ENCODE results near the gene NME5.

Gene NME5

GRCh38 chr5:138180841-138181240 is 41.6 kb upstream of the NME5 start:
- DNase-seq (ENCODE audit: low spot score), result no peak
- Histone ChIP-seq H3K79me1 (ENCODE audit: low read depth, low read length) (peaks cover 2% of the 10 kb centered on the region), H3K9me3 (replicated peaks in 1 of 2; ENCODE audit: control insufficient read depth in 2 of 2, insufficient read depth in 1 of 2, low read depth in 1 of 2, low read length in 2 of 2) (no peaks in the 10 kb centered on the region), H3K27me3 (ENCODE audit: control insufficient read depth in 3 of 3, insufficient read depth in 3 of 3, low read depth in 1 of 3, low read length in 3 of 3) (no peaks in the 10 kb centered on the region), H2AFZ (ENCODE audit: low read length) (no peak overlapping the region), H3K36me3 (replicated peaks in 1 of 2; ENCODE audit: control insufficient read depth in 2 of 2, insufficient read depth in 2 of 2, low read length in 2 of 2) (peaks cover 42 to 66% of the 10 kb centered on the region in 2 donors), H3K9ac (ENCODE audit: low read depth, low read length, poor library complexity) (no peak overlapping the region), H2BK12ac (ENCODE audit: low read length) (no peak overlapping the region), H2AK5ac (ENCODE audit: low read depth, low read length) (no peak overlapping the region), H2BK5ac (ENCODE audit: low read length) (no peak overlapping the region), H3K4me3 (ENCODE audit: low read length in 2 of 2) (no peak overlapping the region), H3K4me1 (ENCODE audit: control insufficient read depth in 2 of 2, insufficient read depth in 1 of 2, low read depth in 1 of 2, low read length in 2 of 2) (peaks cover 0 to 2% of the 10 kb centered on the region in 2 donors), H3K18ac (ENCODE audit: low read length) (no peak overlapping the region), H4K91ac (ENCODE audit: low read depth, low read length, poor library complexity) (no peak overlapping the region), H3K27ac (replicated peaks; ENCODE audit: low read length) (no peak overlapping the region), H3K4ac (ENCODE audit: low read length) (no peak overlapping the region), H2BK120ac (ENCODE audit: low read depth, low read length) (no peak overlapping the region), H3K23ac (ENCODE audit: low read depth, low read length, poor library complexity) (no peak overlapping the region), H4K8ac (ENCODE audit: low read depth, low read length) (no peak overlapping the region), H3K4me2 (ENCODE audit: insufficient read depth, low read length, poor library complexity, severe bottlenecking) (no peak overlapping the region), H3K14ac (ENCODE audit: low read length) (no peak overlapping the region), H2BK15ac (ENCODE audit: low read length) (no peak overlapping the region)
- no CpG with 5 or more reads among the region's 5 CpGs for WGBS, 2 donors (ENCODE audit: extremely low coverage in 2 of 2, insufficient read length in 2 of 2, insufficient replicate concordance in 1 of 2)

- H3K18ac ChIP-seq (ENCODE audit: low read length), result no peak overlapping the region
- H3K27me3 ChIP-seq (ENCODE audit: control insufficient read depth in 3 of 3, insufficient read depth in 3 of 3, low read depth in 1 of 3, low read length in 3 of 3), result no peaks in the 10 kb centered on the region
- WGBS, 2 donors (ENCODE audit: extremely low coverage in 2 of 2, insufficient read length in 2 of 2, insufficient replicate concordance in 1 of 2), result no CpG with 5 or more reads among the region's 5 CpGs
- peak; percentile 45 for DNase-seq (ENCODE audit: low spot score)
- no peak overlapping the region for H3K27ac ChIP-seq (replicated peaks; ENCODE audit: low read length)
- H3K4me3 ChIP-seq (ENCODE audit: low read length in 2 of 2), result peak overlapping the region; percentile 24 to 93
- H2BK5ac ChIP-seq (ENCODE audit: low read length), result no peak overlapping the region
- no peak overlapping the region for H2BK12ac ChIP-seq (ENCODE audit: low read length)
- H3K36me3 ChIP-seq (replicated peaks in 1 of 2; ENCODE audit: control insufficient read depth in 2 of 2, insufficient read depth in 2 of 2, low read length in 2 of 2), result peaks cover 40 to 66% of the 10 kb centered on the region in 2 donors
- no peak overlapping the region for H3K23ac ChIP-seq (ENCODE audit: low read depth, low read length, poor library complexity)
- no peaks in the 10 kb centered on the region for H3K9me3 ChIP-seq (replicated peaks in 1 of 2; ENCODE audit: control insufficient read depth in 2 of 2, insufficient read depth in 1 of 2, low read depth in 1 of 2, low read length in 2 of 2)
- no peak overlapping the region for H3K9ac ChIP-seq (ENCODE audit: low read depth, low read length, poor library complexity)
- H2AFZ ChIP-seq (ENCODE audit: low read length), result no peak overlapping the region
- H3K14ac ChIP-seq (ENCODE audit: low read length), result no peak overlapping the region
- H4K8ac ChIP-seq (ENCODE audit: low read depth, low read length), result no peak overlapping the region
- H3K4ac ChIP-seq (ENCODE audit: low read length), result no peak overlapping the region
- no peak overlapping the region for H2AK5ac ChIP-seq (ENCODE audit: low read depth, low read length)
- H2BK15ac ChIP-seq (ENCODE audit: low read length), result no peak overlapping the region
- H3K4me1 ChIP-seq (ENCODE audit: control insufficient read depth in 2 of 2, insufficient read depth in 1 of 2, low read depth in 1 of 2, low read length in 2 of 2), result peaks cover 0 to 2% of the 10 kb centered on the region in 2 donors
- H3K79me1 ChIP-seq (ENCODE audit: low read depth, low read length), result peaks cover 2% of the 10 kb centered on the region
- H3K4me2 ChIP-seq (ENCODE audit: insufficient read depth, low read length, poor library complexity, severe bottlenecking), result peak overlapping the region; percentile 54
- H2BK120ac ChIP-seq (ENCODE audit: low read depth, low read length), result no peak overlapping the region
- no peak overlapping the region for H4K91ac ChIP-seq (ENCODE audit: low read depth, low read length, poor library complexity)
Measured at GRCh38 chr5:138180183-138180782, 41.1 kb upstream of the NME5 start.

- Histone ChIP-seq H2BK5ac (ENCODE audit: low read length) (no peak overlapping the region), H2BK15ac (ENCODE audit: low read length) (no peak overlapping the region), H3K18ac (ENCODE audit: low read length) (peak overlapping the region; percentile 9), H2AK5ac (ENCODE audit: low read depth, low read length) (no peak overlapping the region), H3K4me2 (ENCODE audit: insufficient read depth, low read length, poor library complexity, severe bottlenecking) (peak overlapping the region; percentile 54), H2BK120ac (ENCODE audit: low read depth, low read length) (no peak overlapping the region), H3K4me3 (ENCODE audit: low read length in 2 of 2) (peak overlapping the region; percentile 89 to 93), H4K91ac (ENCODE audit: low read depth, low read length, poor library complexity) (no peak overlapping the region), H2BK12ac (ENCODE audit: low read length) (no peak overlapping the region), H2AFZ (ENCODE audit: low read length) (peak overlapping the region; percentile 83), H3K4ac (ENCODE audit: low read length) (no peak overlapping the region), H3K23ac (ENCODE audit: low read depth, low read length, poor library complexity) (no peak overlapping the region), H3K14ac (ENCODE audit: low read length) (no peak overlapping the region), H3K36me3 (replicated peaks in 1 of 2; ENCODE audit: control insufficient read depth in 2 of 2, insufficient read depth in 2 of 2, low read length in 2 of 2) (peaks cover 37 to 66% of the 10 kb centered on the region in 2 donors), H3K27ac (replicated peaks; ENCODE audit: low read length) (peak overlapping the region; percentile 61), H3K4me1 (ENCODE audit: control insufficient read depth in 2 of 2, insufficient read depth in 1 of 2, low read depth in 1 of 2, low read length in 2 of 2) (peaks cover 0 to 2% of the 10 kb centered on the region in 2 donors), H3K27me3 (ENCODE audit: control insufficient read depth in 3 of 3, insufficient read depth in 3 of 3, low read depth in 1 of 3, low read length in 3 of 3) (no peaks in the 10 kb centered on the region), H3K9ac (ENCODE audit: low read depth, low read length, poor library complexity) (peak overlapping the region; percentile 83), H3K9me3 (replicated peaks in 1 of 2; ENCODE audit: control insufficient read depth in 2 of 2, insufficient read depth in 1 of 2, low read depth in 1 of 2, low read length in 2 of 2) (no peaks in the 10 kb centered on the region), H4K8ac (ENCODE audit: low read depth, low read length) (no peak overlapping the region), H3K79me1 (ENCODE audit: low read depth, low read length) (peaks cover 2% of the 10 kb centered on the region)
- peak; percentile 9 for DNase-seq (ENCODE audit: low spot score)
- WGBS, 2 donors (ENCODE audit: extremely low coverage in 2 of 2, insufficient read length in 2 of 2, insufficient replicate concordance in 1 of 2), result no CpG with 5 or more reads among the region's 23 CpGs
Measured at GRCh38 chr5:138179277-138179857, 40.1 kb upstream of the NME5 start.

GRCh38 chr5:138178516-138179276 is 39.5 kb upstream of the NME5 start, which contains the start of the genes BRD8 and KIF20A:
TSS of gene BRD8 (minus strand) at chr5:138178630. CDS start at chr5:138178614, 16 bp downstream.
TSS of gene KIF20A (plus strand) at chr5:138179112. CDS start at chr5:138179681, 569 bp downstream.
- peaks cover 0 to 2% of the 10 kb centered on the region in 2 donors for H3K4me1 ChIP-seq (ENCODE audit: control insufficient read depth in 2 of 2, insufficient read depth in 1 of 2, low read depth in 1 of 2, low read length in 2 of 2)
- no peak within 1 kb of the TSS for H3K4ac ChIP-seq (ENCODE audit: low read length)
- H3K18ac ChIP-seq (ENCODE audit: low read length), result peak within 1 kb of the TSS; percentile 90
- H3K79me1 ChIP-seq (ENCODE audit: low read depth, low read length), result peaks cover 2% of the 10 kb centered on the region
- H2BK15ac ChIP-seq (ENCODE audit: low read length), result no peak within 1 kb of the TSS
- peak within 1 kb of the TSS; percentile 83 for H3K9ac ChIP-seq (ENCODE audit: low read depth, low read length, poor library complexity)
- no CpG with 5 or more reads among the region's 41 CpGs for WGBS, 2 donors (ENCODE audit: extremely low coverage in 2 of 2, insufficient read length in 2 of 2, insufficient replicate concordance in 1 of 2)
- no peaks in the 10 kb centered on the region for H3K27me3 ChIP-seq (ENCODE audit: control insufficient read depth in 3 of 3, insufficient read depth in 3 of 3, low read depth in 1 of 3, low read length in 3 of 3)
- no peak within 1 kb of the TSS for H4K8ac ChIP-seq (ENCODE audit: low read depth, low read length)
- H4K91ac ChIP-seq (ENCODE audit: low read depth, low read length, poor library complexity), result no peak within 1 kb of the TSS
- H3K14ac ChIP-seq (ENCODE audit: low read length), result no peak within 1 kb of the TSS
- peak within 1 kb of the TSS; percentile 56 for H3K4me2 ChIP-seq (ENCODE audit: insufficient read depth, low read length, poor library complexity, severe bottlenecking)
- H2AFZ ChIP-seq (ENCODE audit: low read length), result peak within 1 kb of the TSS; percentile 83
- no peak within 1 kb of the TSS for H2BK12ac ChIP-seq (ENCODE audit: low read length)
- peak within 1 kb of the TSS; percentile 89 to 93 for H3K4me3 ChIP-seq (ENCODE audit: low read length in 2 of 2)
- H3K23ac ChIP-seq (ENCODE audit: low read depth, low read length, poor library complexity), result no peak within 1 kb of the TSS
- no peak within 1 kb of the TSS for H2BK5ac ChIP-seq (ENCODE audit: low read length)
- no peak within 1 kb of the TSS for H2BK120ac ChIP-seq (ENCODE audit: low read depth, low read length)
- DNase-seq (ENCODE audit: low spot score), result peak; percentile 95
- H3K36me3 ChIP-seq (replicated peaks in 1 of 2; ENCODE audit: control insufficient read depth in 2 of 2, insufficient read depth in 2 of 2, low read length in 2 of 2), result peaks cover 31 to 66% of the 10 kb centered on the region in 2 donors
- no peak within 1 kb of the TSS for H2AK5ac ChIP-seq (ENCODE audit: low read depth, low read length)
- H3K27ac ChIP-seq (replicated peaks; ENCODE audit: low read length), result peak within 1 kb of the TSS; percentile 61
- H3K9me3 ChIP-seq (replicated peaks in 1 of 2; ENCODE audit: control insufficient read depth in 2 of 2, insufficient read depth in 1 of 2, low read depth in 1 of 2, low read length in 2 of 2), result no peaks in the 10 kb centered on the region

Measured in neuronal stem cell (in vitro differentiated cells).